Subcutaneous adipose tissue (tissue), 4 donors: ENCODE data around the gene LRRC3C. TPM values are rescaled to one million over a fixed set of nuclear protein-coding genes. Genes with fewer than 3 reads are reported as not detected.

Experiments used
- total RNA-seq, 4 donors: library from RNA; depleted of rRNA; stranded (reverse); fragments of >200 nt; gene quantifications; one replicate each; pipeline ENCODE4 v1.1.0, GENCODE V29; 2016
- TF ChIP-seq, protein P1 (sequence below): fragments of 450-650 bp; IDR thresholded peaks from one replicate; pipeline ENCODE4 v1.5.1; 2016; ENCODE audit warnings: low read depth, mild to moderate bottlenecking, control low read depth, antibody characterized with exemption, moderate library complexity

LRRC3C gene
- total RNA-seq, 4 donors from 2014 or later: not detected

DNA sequence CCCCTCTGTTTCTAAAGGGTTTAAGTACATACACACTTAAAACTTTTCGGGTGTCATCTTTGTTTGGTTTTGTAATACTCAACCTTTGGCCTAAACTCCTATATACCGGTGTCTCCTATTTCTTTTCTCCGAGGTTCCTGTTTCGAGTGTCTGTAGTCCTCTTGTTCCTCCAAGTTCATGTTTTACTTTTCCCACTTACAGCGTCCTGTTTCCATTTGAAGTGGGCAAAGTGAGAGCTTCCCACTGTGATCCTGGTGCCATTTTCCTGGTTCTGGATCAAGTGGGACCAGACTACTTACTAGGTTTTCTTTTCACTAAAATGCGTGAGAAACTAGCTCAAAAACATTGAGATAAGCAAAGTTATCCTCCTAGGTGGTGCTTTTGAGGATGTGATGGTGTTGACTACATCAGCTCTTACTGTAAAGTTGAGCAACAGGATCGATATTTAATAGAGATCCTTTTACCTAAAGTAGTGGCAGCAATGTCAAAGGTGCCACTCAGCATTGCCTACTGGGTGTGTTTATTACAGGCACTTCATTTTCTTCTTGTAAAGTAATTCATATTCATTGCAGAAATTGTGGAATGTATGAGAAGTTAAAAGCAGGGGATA, 54.3 kb downstream of the LRRC3C start:
- TF ChIP-seq, protein P1, sequence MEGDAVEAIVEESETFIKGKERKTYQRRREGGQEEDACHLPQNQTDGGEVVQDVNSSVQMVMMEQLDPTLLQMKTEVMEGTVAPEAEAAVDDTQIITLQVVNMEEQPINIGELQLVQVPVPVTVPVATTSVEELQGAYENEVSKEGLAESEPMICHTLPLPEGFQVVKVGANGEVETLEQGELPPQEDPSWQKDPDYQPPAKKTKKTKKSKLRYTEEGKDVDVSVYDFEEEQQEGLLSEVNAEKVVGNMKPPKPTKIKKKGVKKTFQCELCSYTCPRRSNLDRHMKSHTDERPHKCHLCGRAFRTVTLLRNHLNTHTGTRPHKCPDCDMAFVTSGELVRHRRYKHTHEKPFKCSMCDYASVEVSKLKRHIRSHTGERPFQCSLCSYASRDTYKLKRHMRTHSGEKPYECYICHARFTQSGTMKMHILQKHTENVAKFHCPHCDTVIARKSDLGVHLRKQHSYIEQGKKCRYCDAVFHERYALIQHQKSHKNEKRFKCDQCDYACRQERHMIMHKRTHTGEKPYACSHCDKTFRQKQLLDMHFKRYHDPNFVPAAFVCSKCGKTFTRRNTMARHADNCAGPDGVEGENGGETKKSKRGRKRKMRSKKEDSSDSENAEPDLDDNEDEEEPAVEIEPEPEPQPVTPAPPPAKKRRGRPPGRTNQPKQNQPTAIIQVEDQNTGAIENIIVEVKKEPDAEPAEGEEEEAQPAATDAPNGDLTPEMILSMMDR: no peak

DNA sequence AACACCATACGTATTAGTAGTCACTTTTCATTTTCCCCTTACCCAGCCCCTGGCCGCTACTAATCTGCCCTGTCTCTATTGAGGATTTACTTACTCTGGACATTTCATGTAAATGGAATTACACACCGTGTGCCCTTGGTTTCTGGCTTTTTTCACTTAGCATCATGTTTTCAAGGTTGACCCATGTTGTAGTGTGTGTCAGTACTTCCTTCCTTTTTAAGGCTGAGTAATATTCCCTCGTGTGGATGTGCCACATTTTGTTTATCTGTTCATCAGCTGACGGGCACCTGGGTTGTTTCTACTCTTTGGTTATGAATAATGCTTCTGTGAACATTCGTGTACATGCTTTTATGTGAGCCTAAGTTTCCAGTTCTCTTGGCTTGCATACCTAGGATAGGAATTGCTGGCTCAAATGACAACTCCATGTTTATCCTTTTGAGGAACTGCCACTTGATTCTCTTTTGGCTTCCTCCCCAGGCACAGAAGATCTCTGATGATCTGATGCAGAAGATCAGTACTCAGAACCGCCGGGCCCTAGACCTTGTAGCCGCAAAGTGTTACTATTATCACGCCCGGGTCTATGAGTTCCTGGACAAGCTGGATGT, 60.8 kb downstream of the LRRC3C start:
- TF ChIP-seq, protein P1: no peak

DNA sequence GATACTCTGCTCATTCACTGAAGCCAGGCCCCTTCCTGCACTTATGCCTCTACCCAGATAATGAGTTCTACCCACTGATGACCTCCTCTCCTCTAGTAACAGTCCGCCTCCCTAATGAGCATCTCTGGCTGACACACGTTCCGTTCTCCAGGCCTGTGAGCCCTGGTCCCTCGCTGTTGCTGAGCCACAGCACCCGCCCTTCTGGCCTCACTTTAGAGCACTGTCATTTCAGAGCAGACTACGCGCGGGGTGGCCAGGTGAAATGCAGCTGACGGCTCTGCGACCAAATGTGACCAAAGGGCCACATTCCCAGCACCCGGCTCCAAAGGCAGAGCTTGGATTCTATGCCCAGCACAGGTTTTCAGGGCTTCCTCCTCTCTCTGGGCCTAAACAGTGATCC, 66.9 kb downstream of the LRRC3C start:
- TF ChIP-seq, protein P1: no peak

Other genes with a start within 250 kb of the LRRC3C start
- gene PGAP3, start 239.7 kb upstream of the LRRC3C start, total RNA-seq: 10 to 100 TPM in 1 of 4 donors, 1 to 10 TPM in 3; 7.6 to 12.8 (median 8.0) TPM
- gene ERBB2, start 227.7 kb upstream of the LRRC3C start, total RNA-seq: 10 to 100 TPM in 3 of 4 donors, 1 to 10 TPM in 1; 8.5 to 13.2 (median 12.3) TPM
- gene MIEN1, start 197.2 kb upstream of the LRRC3C start, total RNA-seq: 10 to 100 TPM; 32.4 to 52.7 (median 46.4) TPM
- gene GRB7, start 189.8 kb upstream of the LRRC3C start, total RNA-seq: under 1 TPM in 1 of 4 donors, not detected in 3; 0.44 TPM
- gene IKZF3, start 63.4 kb upstream of the LRRC3C start, total RNA-seq: 1 to 10 TPM in 3 of 4 donors, under 1 TPM in 1; 0.98 to 1.9 (median 1.4) TPM
- gene ZPBP2, start 59.5 kb upstream of the LRRC3C start, total RNA-seq: not detected
- 10 to 100 TPM; 15.2 to 80.4 (median 24.3) TPM for gene GSDMB, start 9.1 kb upstream of the LRRC3C start, total RNA-seq
- gene ORMDL3, start 131 bp upstream of the LRRC3C start, total RNA-seq: 100 to 1,000 TPM; 145 to 419 (median 200) TPM
- gene GSDMA, start 35.3 kb downstream of the LRRC3C start, total RNA-seq: 1 to 10 TPM in 3 of 4 donors, not detected in 1; 1.3 to 9.0 (median 7.1) TPM
- 10 to 100 TPM; 52.2 to 86.8 (median 68.2) TPM for gene PSMD3, start 53.1 kb downstream of the LRRC3C start, total RNA-seq
- gene CSF3, start 87.7 kb downstream of the LRRC3C start, total RNA-seq: not detected
- gene MED24, start 126.7 kb downstream of the LRRC3C start, total RNA-seq: 10 to 100 TPM; 47.6 to 75.5 (median 63.0) TPM
- 10 to 100 TPM; 35.7 to 81.2 (median 47.1) TPM for gene THRA, start 135.2 kb downstream of the LRRC3C start, total RNA-seq
- 10 to 100 TPM in 2 of 4 donors, 1 to 10 TPM in 2; 4.2 to 16.0 (median 12.7) TPM for gene NR1D1, start 172.9 kb downstream of the LRRC3C start, total RNA-seq
- gene MSL1, start 194.2 kb downstream of the LRRC3C start, total RNA-seq: 10 to 100 TPM; 42.0 to 87.6 (median 61.7) TPM
- gene CASC3, start 212.8 kb downstream of the LRRC3C start, total RNA-seq: 10 to 100 TPM; 37.4 to 81.4 (median 71.8) TPM
- 1 to 10 TPM; 2.4 to 7.3 (median 5.2) TPM for gene RAPGEFL1, start 249.7 kb downstream of the LRRC3C start, total RNA-seq